CD4-positive, alpha-beta T cell (primary cell): ENCODE results near the gene PAK1. TPM values are rescaled to one million over a fixed set of nuclear protein-coding genes. Genes with fewer than 3 reads are reported as not detected.

Experiments used
- ATAC-seq: fragments of 200-7000 bp; cut with Tn5 transposase; one replicate; pipeline ENCODE4 v1.10.0; 2022; ENCODE audit warnings: mild to moderate bottlenecking; ENCODE audit not compliant: poor library complexity
- CTCF ChIA-PET: fragments of 350-600 bp; sonication (Branson Sonifier 250); formaldehyde crosslinking; loops from one replicate; lab custom pipeline; 2021; ENCODE audit warnings: antibody characterized with exemption, inconsistent platforms; lab: Charles Lee
- POLR2A ChIA-PET: fragments of 350-600 bp; sonication (Branson Sonifier 250); formaldehyde crosslinking; loops from one replicate; lab custom pipeline; 2021; ENCODE audit warnings: antibody characterized with exemption, inconsistent platforms; lab: Charles Lee
- DNase-seq, 14 experiments: peaks; one replicate each; pipeline ENCODE4 v3.0.0-alpha.2; 2013 to 2020; ENCODE audit warnings: mixed read lengths in 2 of 14
- H3K27ac ChIP-seq, 2 donors: one replicate each; pipeline versions ENCODE4 v1.5.1 to v1.7.0; 2013; ENCODE audit warnings: low read length in 2 of 2, low read depth in 1 of 2, mild to moderate bottlenecking in 1 of 2
- H3K27me3 ChIP-seq, 2 experiments: 1 replicate in 1 of 2; 2 replicates in 1 of 2; pipeline versions ENCODE4 v1.6.1 to v1.7.0; 2013; ENCODE audit warnings: low read length in 2 of 2, control low read depth in 1 of 2, mild to moderate bottlenecking in 1 of 2, moderate library complexity in 1 of 2; ENCODE audit not compliant: insufficient read depth in 2 of 2, control insufficient read depth in 1 of 2
- H3K36me3 ChIP-seq: one replicate; pipeline ENCODE4 v1.6.1; 2013; ENCODE audit warnings: low read length, control low read depth; ENCODE audit not compliant: insufficient read depth
- H3K4me1 ChIP-seq: one replicate; pipeline ENCODE4 v1.6.1; 2013; ENCODE audit warnings: low read length, control low read depth; ENCODE audit not compliant: insufficient read depth
- H3K4me3 ChIP-seq: one replicate; pipeline ENCODE4 v1.5.1; 2013; ENCODE audit warnings: mild to moderate bottlenecking, low read length, moderate library complexity
- H3K9me3 ChIP-seq, 2 experiments: 1 replicate in 1 of 2; 2 replicates in 1 of 2; pipeline versions ENCODE4 v1.6.1 to v1.7.0; 2013; ENCODE audit warnings: low read length in 2 of 2, mild to moderate bottlenecking in 2 of 2, control low read depth in 1 of 2, moderate library complexity in 1 of 2; ENCODE audit not compliant: control insufficient read depth in 1 of 2, insufficient read depth in 1 of 2
- H3K27ac Mint-ChIP-seq: one replicate; pipeline ENCODE4 v1.8.0; 2020; ENCODE audit warnings: mixed read lengths
- H3K27me3 Mint-ChIP-seq: one replicate; pipeline ENCODE4 v1.8.0; 2021; ENCODE audit warnings: mixed read lengths
- H3K36me3 Mint-ChIP-seq: one replicate; pipeline ENCODE4 v1.8.0; 2021; ENCODE audit warnings: low read depth, mixed read lengths
- H3K4me1 Mint-ChIP-seq: one replicate; pipeline ENCODE4 v1.8.0; 2021; ENCODE audit warnings: low read depth, mixed read lengths
- H3K4me3 Mint-ChIP-seq: one replicate; pipeline ENCODE4 v1.8.0; 2020; ENCODE audit warnings: mild to moderate bottlenecking, mixed read lengths
- H3K9me3 Mint-ChIP-seq: one replicate; pipeline ENCODE4 v1.8.0; 2020; ENCODE audit warnings: mixed read lengths
- intact Hi-C, 2 experiments: fragments of 100-400 bp; cut with DNase I in 1 of 2; cut with micrococcal nuclease in 1 of 2; formaldehyde crosslinking; loops; one replicate each; pipeline versions ENCODE4 v1.15.1 to v1.9.0; 2023 to 2025; cut with DNase I, micrococcal nuclease
- polyA plus RNA-seq, 2 donors: library from polyadenylated mRNA; unstranded; fragments of 120-200 nt; gene quantifications; one replicate each; pipeline ENCODE4 v1.2.1, GENCODE V29; 2013
- total RNA-seq, 174 experiments: library from RNA in 2 of 174; stranded (reverse) in 2 of 174; gene quantifications; one replicate each; pipeline ENCODE4 v1.2.3 and lab custom pipeline; 2021 to 2026
- TF ChIP-seq, protein P1 (sequence below): fragments of 200-600 bp; IDR thresholded peaks from one replicate; pipeline ENCODE4 v1.8.0; 2022; ENCODE audit warnings: antibody characterized with exemption, mild to moderate bottlenecking

PAK1 gene
- total RNA-seq, result 10 to 100 TPM in 1 of 2 experiments, 1 to 10 TPM in 1; 6.9 to 12.6 TPM
- 22.3 TPM for polyA plus RNA-seq (2013, experiment 1 of 2)
- 26.9 TPM for polyA plus RNA-seq (2013, experiment 2 of 2)
- total RNA-seq (lab: John Stamatoyannopoulos, UW), result 6.8 to 42.6 (median 15.6) reads per million in 172 experiments

DNA sequence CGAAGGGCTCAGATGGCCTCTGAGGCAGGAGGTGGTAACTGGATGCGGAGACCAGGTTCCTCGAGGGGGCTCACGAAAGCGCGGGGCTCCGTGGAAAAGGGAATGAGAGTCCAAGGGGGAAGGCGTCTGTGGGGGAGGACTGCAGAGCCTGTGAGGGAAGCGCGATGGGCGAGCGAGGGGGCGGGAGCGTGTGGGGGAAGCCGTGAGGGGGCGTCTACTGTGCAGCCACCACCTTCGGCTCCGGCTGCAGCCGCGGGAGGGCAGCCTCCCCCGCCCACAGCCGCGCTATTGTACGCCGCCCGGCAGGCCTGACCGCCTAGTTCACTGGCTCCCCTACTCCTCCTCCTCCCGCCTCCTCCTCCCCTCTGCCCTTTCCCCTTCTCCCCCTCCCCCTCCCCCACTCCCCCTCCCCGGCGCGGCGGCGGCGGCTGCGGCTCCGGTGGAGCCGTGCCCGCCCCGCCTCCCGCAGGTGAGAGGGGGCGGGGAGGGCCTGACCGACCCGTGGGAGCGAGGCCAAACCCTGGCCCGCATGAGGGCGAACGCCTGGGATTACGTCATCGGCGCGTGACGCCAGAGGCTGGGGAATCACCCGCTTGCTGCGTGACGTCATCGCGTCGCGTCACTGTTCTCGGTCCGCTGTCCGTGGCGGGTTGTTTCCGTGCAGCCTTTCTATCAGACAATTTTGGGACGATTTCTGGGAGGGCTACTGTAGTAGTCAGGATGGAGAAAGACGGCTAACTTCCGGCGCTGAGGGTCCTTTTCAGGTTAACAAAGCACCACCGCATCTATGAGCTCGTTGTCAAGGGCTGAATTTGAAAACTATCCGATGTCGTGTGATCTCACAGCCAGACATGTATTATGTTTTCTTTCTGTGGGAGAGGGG lies at the start of gene PAK1:
Gene PAK1, minus strand, starts transcription at position 294 of the 883 bp plus-strand sequence. CDS start 81,574 bp downstream, outside the sequence.
- DNase-seq, result peak; percentile 61 to 99 (median 85)
- peak within 1 kb of the TSS; percentile 96 for H3K27ac Mint-ChIP-seq
- CTCF ChIA-PET, result interaction anchor here (0.8 kb wide), 1 partner anchor 10 kb away, joined by 4 read pairs; no protein-coding TSS in a partner anchor
- Histone ChIP-seq H3K36me3 (no peaks in the 10 kb centered on the region), H3K27ac (peak within 1 kb of the TSS in 1 of 2 donors; percentile 29), H3K27me3 (peaks cover 2 to 5% of the 10 kb centered on the region in 2 experiments), H3K4me1 (peaks cover 14% of the 10 kb centered on the region), H3K9me3 (no peaks in the 10 kb centered on the region), H3K4me3 (peak within 1 kb of the TSS; percentile 64)
- H3K27me3 Mint-ChIP-seq, result peaks cover 10% of the 10 kb centered on the region
- H3K4me3 Mint-ChIP-seq, result peak within 1 kb of the TSS; percentile 97
- TF ChIP-seq, protein P1, sequence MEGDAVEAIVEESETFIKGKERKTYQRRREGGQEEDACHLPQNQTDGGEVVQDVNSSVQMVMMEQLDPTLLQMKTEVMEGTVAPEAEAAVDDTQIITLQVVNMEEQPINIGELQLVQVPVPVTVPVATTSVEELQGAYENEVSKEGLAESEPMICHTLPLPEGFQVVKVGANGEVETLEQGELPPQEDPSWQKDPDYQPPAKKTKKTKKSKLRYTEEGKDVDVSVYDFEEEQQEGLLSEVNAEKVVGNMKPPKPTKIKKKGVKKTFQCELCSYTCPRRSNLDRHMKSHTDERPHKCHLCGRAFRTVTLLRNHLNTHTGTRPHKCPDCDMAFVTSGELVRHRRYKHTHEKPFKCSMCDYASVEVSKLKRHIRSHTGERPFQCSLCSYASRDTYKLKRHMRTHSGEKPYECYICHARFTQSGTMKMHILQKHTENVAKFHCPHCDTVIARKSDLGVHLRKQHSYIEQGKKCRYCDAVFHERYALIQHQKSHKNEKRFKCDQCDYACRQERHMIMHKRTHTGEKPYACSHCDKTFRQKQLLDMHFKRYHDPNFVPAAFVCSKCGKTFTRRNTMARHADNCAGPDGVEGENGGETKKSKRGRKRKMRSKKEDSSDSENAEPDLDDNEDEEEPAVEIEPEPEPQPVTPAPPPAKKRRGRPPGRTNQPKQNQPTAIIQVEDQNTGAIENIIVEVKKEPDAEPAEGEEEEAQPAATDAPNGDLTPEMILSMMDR, result no peak
- peaks cover 25% of the 10 kb centered on the region for H3K4me1 Mint-ChIP-seq
- ATAC-seq, result peak; percentile 73
- POLR2A ChIA-PET, result interaction anchor here (1.6 to 1.7 kb wide), 2 partner anchors 10 to 62 kb away, joined by 6 to 8 read pairs; no protein-coding TSS in a partner anchor
- H3K36me3 Mint-ChIP-seq, result peaks cover 5% of the 10 kb centered on the region
- intact Hi-C loops, result loop anchor here (2.0 to 10.0 kb wide), 4 partner anchors 61 to 1101 kb away; partner anchors contain the start of genes CAPN5 (in 1 of the 2) and NARS2 (in 1 of the 2)
- no peaks in the 10 kb centered on the region for H3K9me3 Mint-ChIP-seq

DNA sequence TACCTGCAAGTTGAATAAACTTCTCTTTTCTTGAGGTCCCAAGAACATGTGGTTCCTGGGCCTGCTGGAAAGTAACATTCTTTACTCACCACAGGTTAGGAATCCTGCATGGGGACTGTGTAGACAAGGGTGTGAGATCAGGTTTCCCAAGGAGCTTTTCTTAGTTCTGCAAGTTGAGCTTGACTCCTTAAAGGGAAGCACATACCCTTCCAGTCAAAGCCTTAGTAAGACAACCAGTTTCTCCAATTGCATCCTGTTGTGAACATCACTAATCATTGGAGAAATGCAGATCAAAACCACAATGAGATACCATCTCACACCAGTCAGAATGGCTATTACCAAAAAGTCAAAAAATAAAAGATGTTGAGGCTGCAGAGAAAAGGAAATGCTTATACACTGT lies 48.3 kb upstream of the PAK1 start:
- no peaks in the 10 kb centered on the region for H3K36me3 Mint-ChIP-seq

DNA sequence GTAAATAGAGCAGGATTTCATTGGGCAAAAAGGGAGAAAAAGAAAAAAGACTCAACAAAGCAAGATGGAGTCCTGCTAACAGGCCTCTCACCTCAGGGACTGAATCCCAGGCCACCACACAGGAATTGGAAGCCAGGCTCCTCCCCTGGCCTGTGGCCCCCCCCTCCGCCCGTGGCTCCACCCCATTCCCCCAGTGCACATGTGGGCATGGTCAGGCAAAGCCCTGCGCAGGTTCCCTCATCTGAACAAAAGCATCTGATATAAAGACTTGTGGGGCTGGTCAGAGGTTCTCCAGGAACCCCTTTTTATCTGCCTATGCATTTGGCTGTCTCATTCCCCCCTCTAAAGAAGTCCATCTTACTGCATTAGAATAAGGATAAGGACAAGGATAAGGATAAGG lies 46.0 kb upstream of the PAK1 start:
- intact Hi-C loops, result no loop called here
- no peak overlapping the region for H3K27ac ChIP-seq
- Mint-ChIP-seq H3K36me3 (no peaks in the 10 kb centered on the region), H3K27me3 (no peaks in the 10 kb centered on the region), H3K4me1 (no peaks in the 10 kb centered on the region), H3K9me3 (no peaks in the 10 kb centered on the region), H3K27ac (no peak overlapping the region), H3K4me3 (no peak overlapping the region)
- no peak for ATAC-seq
- POLR2A ChIA-PET, result no interaction called here
- TF ChIP-seq, protein P1, result no peak
- no peak overlapping the region for H3K4me3 ChIP-seq
- no peaks in the 10 kb centered on the region for H3K9me3 ChIP-seq
- H3K27me3 ChIP-seq, result no peaks in the 10 kb centered on the region
- no peak for DNase-seq
- no peaks in the 10 kb centered on the region for H3K4me1 ChIP-seq
- CTCF ChIA-PET, result no interaction called here
- H3K36me3 ChIP-seq, result no peaks in the 10 kb centered on the region

More for the DNA sequence above, 48.3 kb upstream of the PAK1 start:
- Histone ChIP-seq H3K36me3 (no peaks in the 10 kb centered on the region), H3K4me3 (no peak overlapping the region), H3K27me3 (no peaks in the 10 kb centered on the region), H3K4me1 (no peaks in the 10 kb centered on the region), H3K9me3 (no peaks in the 10 kb centered on the region), H3K27ac (no peak overlapping the region)
- ChIA-PET CTCF (no interaction called here), POLR2A (no interaction called here)
- TF ChIP-seq, protein P1, result no peak
- DNase-seq (no peak), ATAC-seq (no peak)
- no peaks in the 10 kb centered on the region for H3K4me1 Mint-ChIP-seq
- intact Hi-C loops, result no loop called here
- H3K27ac Mint-ChIP-seq, result no peak overlapping the region
- H3K27me3 Mint-ChIP-seq, result no peaks in the 10 kb centered on the region
- no peaks in the 10 kb centered on the region for H3K9me3 Mint-ChIP-seq
- no peak overlapping the region for H3K4me3 Mint-ChIP-seq
